Medulla oblongata (tissue), 1 donor: ENCODE measurements around the gene SPDYE4.

Source experiments
- DNase-seq: peaks from one replicate; pipeline ENCODE4 v3.0.0-alpha.2; 2015; ENCODE audit errors: extremely low spot score

The SPDYE4 gene

DNA sequence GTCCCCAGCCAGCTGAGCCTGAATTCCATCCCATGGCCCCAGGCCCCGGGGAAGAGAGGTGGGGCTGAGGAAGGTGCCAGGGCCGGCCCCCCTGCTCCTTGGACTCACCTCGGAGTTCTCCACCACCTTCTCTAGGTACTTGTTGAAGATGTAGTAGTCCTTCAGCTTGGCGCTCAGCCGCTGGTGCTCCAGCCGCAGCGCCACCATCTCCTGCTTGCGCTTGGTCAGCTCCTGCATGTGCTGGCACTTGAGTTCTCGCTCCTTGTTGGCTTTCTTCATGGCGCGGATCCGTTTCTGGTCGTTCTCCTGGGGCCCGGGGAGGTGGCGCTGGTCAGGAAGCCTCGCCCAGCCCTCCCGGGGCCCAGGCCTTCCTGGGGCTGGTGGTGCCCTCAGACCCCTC is 17.0 kb downstream of the SPDYE4 start:
- no peak for DNase-seq

DNA sequence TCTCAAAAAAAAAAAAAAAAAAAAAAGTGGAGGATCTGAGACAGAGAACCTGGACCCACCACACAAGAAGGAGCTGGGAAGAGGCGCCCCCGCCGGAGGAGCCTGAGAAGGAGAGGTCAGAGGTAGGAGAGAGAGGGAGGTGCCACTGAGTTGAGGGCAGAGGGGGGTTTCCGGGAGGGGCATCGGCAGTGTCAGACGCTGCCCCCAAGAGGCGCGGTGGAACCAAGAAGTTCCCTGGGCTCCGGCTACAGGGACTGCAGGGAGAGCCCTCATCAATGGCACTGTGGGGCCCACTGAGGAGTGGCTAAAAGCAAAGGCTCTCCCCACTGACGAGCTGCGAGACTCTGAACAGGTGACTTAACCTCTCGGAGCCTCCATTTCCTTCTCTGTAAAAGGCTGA is 17.9 kb downstream of the SPDYE4 start:
- no peak for DNase-seq

DNA sequence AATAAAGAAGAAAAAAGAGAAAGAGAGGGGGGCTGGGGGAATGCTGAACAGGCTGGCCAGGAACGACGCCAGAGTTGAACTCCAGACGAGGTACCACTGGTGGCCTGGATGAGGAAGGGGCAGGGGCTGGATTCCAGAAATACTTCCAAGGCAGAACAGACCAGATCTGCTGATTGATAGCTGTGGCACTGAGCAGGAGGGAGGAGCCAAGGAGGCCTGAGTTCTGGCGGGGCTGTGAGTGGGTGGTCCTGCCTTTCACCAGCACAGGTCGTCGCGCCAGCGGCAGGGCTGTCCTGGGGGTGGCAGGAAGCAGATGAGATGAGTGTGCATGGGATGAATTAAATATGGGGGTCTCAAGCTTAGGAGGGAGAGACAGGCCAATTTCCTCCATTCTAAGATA is 19.2 kb downstream of the SPDYE4 start:
- no peak for DNase-seq

DNA sequence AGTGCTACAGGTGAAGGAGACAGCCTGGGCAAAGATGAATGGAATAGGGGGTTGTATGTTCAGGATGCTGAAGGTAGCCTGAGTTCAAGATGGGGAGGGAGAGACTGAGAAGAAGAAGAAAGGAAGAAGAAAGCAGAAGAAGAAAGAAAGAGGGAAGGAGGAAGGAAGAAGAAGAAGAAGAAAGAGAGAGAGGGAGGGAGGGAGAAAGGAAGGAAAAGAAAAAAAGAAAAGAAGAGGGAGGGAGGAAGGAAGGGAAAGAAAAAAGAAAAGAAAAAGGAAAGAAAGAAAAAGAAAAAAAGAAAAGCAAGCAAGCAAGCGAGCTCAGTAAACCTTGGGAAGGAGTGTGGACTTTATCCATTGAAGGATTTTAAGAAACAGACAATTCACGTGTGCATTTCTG is 21.6 kb downstream of the SPDYE4 start:
- DNase-seq: no peak

DNA sequence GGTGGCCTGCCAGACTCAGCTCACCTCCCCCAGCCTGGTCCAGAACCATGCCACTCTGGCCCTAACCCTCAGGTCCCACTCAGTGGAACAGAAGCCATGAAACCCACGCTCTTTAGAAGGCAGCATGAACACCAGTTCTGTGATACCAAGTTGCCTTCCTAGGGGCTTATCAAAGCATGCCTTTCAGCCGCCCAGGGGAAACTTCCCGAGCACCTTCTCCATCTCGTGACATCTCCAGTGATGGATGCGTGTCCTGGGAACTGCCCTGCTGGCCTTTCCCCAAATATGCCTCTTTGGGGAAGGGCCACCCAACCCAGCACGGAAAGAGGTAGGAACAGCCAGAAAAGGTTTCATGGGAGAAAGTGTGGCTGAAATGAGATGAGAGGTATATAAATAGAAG is 22.0 kb downstream of the SPDYE4 start:
- no peak for DNase-seq

DNA sequence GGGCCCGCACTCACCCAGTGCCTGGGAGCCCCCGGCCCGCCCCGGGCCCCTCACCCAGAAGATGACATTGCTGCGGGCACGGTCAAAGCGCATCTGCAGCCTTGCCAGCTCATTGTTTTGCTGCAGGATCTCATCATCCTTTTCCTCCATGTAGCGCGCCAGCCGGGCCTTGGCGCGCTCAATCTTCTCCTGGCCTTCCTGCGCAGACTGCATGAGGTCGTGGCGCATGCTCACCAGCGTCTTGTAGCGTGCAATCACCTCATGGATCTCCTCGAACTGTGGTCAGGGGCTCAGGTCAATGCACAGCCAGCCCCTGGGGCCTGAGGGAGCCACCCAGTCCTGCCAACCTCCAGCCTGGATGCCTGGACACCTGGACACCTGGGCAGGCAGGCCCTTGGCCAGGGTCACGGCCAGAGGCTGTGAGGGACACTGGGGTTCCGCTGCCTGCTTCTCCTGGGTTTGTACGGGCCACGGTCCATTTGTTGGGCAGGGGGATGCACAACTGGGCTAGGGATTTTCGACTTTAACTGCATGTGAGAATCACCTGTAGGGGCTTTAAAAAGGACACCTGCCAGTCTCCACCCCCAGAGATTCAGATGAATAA is 22.9 kb downstream of the SPDYE4 start:
- no peak for DNase-seq

DNA sequence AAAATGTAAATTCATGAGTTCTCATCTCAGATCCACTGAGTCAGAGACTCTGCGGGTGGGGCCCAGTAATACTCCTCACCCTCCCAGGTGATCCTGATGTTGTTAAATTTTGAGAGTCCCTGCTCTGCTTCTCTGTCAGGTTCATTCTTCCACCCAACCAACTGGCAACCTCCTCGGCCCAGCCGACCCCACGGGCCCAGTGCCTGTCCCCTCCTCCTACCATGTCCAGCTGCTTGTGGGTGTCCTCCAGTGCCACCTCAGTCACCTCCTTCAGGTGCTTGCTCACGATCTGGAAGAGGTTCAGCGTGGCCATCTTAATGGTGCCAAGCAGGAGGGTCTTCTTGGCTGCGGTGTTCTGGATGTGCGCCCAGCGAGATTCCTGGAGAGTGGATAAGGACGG is 23.5 kb downstream of the SPDYE4 start:
- DNase-seq: no peak

DNA sequence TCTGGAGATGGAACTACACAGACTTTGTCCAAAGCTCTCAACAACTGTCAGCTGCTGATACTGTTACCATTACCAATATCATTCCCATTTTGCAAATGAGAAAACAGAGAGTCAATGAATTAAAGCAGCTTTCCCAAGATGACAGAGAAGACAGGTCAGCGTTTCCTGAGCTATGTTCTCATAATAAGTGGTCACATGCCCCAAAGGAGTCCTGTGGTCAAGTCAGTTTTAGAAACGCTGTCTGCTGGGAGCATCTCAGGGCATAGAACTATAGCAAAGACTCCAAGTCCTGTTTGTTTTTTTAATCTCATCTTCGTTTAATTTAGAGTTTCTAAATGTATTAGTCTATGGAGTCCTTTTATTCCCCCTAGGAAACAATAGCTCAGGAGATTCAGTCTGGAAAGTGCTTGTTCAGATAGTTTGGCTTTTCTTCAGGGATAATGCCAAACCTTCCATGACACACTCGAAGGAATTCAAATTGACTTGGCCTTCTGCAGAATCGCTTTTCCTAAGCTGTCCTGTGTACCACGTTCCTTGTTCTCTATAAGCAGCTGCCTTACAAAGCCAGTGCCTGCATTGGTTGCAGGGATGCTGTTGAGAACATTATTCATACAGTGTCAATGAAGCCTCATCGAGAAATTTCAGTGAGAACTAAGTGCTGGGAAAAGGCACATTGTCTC is 25.8 kb downstream of the SPDYE4 start:
- DNase-seq: no peak

DNA sequence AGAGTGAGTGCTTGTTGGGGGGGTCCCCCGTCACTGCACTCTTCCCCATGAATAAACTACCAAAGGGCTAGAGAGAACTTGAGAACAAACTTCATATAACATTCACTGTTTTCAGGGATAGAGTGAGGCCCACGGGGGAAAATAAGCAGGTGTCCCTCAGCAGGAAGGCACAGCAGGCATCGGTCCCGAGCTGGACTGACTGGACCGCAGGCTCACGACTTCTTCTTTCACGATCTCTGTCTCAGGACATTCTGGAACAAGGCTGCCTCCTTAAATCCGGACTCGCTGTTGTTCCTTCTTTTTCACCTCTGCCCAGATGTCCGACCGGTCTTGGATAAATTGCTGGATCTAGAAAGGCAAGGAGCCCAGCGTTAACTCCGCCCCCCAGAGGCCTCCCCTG is 28.5 kb downstream of the SPDYE4 start:
- DNase-seq: no peak

DNA sequence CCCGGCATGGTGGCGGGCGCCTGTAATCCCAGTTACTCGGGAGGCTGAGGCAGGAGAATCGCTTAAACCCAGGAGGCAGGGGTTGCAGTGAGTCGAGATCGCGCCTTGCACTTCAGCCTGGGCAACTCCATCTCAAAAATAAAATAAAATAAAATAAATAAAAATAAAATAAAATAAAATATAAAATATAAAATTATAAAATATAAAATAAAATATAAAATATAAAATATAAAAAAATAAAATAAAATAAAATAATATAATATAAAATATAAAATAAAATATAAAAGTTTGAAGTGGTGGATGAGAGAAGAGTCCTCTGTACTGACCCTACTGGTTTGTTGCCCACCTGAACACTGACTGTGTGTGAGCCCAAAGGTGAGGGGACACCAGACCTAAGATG is 28.9 kb downstream of the SPDYE4 start:
- DNase-seq: no peak

DNA sequence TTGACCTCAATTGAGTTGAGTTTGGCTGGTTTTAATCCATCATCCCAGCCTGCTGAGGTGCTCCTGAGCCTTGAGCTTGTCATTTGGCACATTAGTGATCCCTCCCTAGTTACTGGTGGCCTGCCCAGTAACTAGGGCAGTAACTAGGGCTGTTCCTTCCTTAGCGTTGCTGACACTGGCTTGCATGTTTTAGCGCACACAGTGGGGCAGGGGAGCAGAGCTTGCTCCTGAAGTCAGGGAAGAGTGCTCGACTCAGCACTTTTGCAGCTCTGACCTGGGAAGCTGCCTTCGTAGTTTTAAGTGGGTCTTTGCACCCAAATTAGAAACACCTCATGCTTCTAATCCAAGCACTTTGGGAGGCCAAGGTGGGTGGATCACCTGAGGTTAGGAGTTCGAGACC is 29.4 kb downstream of the SPDYE4 start:
- no peak for DNase-seq

DNA sequence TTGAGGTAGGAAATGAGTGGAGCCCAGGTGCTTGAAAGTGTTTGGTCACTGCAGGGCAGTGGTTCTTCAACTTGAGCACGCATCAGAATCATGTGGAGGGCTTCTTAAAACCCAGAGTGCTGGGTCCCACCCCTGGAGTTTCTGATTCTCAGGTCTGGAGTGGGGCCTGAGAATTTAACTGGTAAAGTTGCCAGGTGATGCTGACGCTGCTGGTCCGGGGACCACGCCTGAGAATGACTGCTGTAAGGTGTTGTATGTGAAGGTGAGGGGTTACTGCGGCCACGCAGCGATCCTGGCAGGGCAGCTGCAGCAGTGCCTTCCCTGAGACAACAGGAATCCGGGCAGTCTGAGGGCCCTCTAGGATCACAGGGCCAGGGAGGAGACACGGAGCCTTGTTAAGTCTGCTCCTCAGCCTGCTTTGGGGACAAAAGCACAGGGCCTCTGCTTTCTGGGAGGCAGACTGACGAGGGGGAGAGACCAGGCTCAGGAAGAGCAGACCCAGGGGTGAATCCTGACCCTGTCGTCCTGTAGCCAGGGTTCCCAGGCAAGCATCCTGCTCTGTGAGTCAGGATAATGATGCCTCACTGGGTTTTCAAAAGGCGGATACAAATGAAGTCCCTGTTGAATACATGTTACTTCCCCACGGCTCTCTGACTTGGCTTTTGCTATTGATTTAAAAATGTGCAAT is 30.0 kb downstream of the SPDYE4 start:
- DNase-seq: no peak

DNA sequence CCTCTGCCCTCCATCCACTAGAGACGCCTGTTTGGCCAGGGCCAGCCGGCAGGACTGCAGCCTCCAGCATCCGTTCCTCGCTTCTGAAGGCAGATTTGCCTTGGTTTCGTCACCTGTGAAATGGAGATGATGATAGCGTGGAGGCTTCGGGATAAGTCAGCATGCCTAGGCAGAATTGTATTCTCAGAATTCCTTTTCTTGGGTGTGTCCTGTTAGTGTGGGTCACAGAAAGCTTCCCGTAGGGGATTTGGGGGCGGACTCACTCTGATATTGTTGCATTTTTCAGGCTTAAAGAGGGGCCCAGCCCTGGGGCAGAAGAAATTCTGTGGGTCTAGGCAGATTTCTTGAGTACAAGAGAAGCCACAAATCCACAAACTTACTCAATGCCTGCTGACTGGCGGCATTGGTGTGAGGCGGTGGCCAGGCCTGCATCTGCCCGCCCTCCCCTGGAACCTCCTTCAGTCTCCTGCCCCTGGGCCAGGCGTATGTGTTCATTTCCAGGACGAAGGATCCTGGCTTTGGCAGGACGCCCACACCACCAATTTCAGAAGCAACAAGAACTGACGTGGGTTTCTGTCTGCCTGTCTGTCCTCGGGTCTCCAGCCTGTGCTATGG is 31.3 kb downstream of the SPDYE4 start:
- DNase-seq: no peak

DNA sequence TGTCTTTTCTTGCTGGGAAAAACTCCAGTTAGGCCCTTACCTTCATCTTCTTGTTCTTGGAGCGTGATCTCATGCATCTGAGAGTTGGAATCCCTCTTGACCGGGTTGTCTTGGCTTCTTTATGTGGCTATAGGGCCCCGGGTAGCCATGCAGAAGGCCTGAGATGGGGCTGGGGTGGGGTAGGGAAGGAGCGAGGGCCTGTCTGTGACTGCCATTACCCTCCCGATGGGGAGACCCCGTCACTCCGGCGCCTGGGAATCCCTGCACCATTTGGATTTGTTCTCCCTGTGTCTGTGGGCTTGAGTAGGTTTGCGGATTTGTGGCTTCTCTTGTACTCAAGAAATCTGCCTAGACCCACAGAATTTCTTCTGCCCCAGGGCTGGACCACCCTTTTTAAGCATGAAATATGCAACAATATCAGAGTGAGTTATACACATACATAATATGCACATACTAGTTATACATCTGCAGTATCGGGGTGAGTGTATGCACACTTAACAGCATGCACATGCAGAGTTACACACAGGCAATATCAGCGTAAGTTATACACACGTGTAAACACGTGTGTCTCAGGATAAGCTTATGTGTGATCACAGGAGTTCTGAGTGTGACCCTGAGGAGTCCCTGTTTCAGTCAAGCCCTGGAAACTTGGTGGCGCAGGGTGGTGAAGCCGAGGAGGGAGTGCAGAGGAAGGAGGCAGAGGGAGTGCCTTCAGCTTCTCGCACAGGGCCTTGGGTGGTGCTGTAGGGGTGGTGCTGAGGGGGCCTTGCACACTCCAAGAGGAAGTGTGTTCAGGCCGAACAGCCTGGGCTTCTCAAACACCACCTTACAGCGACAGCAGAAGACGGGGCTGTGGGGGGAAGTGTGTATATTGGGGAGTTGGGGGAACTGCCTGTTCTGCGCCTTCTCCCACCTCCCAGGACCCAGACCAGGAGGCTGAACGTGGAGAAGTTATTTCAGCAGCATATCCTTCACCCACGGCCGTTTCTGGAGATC is 32.2 kb downstream of the SPDYE4 start:
- peak; percentile 9 for DNase-seq

DNA sequence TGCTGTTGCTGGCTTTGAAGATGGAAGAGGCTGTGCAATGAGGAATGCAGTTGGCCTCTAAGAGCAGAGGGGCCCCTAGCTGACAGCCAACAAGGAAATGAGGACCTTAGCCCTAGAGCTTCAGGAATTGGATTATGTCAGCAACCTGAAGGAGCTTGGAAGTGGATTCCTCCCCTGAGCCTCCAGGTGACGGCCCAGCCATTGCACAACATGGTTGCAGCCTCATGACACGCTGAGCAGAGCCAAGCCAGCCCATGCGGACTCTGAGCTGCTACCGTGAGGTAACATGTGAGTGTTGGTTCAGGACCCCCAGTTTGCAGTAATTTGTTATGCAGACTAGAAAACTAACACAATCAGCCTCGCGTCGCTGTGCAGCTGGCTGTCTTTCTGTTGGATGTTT is 33.9 kb downstream of the SPDYE4 start:
- DNase-seq: no peak

DNA sequence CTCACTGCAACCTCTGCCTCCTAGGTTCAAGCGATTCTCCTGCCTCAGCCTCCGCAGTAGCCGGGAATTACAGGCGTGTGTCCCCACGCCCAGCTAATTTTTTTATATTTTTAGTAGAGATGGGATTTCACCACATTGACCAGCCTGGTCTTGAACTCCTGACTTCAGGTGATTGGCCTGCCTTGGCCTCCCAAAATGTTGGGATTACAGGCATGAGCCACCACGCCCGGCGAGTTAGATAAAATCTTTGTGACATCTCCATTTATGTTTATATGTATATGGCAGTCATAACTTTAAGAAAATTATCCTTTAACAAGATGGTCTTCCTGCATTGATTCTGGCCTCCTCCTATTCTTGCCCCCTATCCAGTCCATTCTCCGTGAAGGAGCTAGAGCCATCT is 37.8 kb downstream of the SPDYE4 start:
- no peak for DNase-seq

DNA sequence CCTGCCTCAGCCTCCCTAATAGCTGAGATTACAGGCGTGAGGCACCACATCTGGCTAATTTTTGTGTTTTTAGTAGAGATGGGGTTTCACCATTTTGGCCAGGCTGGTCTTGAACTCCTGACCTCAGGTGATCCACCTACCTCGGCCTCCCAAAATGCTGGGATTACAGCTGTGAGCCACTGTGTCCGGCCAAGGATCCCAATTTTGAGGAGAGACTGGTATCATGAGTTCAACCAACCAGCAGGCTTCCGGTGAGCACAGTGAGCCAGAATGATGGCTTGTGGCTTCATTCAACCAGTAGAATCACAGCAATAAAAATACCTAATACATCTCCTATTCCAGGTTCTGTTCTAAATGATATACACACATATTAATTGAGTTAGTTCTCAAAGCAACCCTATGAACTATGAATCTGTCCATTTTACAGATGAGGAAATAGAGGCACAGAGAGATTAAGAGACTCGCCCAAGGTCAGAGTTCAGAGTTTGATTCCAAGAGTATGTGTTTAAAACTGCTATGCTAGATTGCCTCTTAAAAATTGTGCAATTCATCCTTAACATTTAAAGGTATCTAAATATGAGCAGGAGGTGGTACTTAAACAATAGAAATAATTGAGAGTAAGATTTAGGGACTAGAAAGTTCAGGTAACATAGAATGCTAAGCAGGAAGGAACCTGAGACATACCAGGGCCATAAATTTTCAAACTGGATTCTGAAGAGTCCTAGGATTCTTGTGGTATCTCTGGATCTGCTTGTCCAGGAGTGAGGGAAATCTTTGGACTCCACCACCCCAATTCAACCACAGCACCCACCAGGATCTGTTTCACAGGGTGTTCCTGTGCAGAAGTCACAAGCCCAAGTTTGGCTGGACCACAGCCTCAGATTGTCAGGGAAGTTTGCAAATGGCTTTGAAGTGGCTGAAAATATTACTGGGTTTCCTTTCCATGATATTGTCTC is 38.8 kb downstream of the SPDYE4 start:
- DNase-seq: no peak

DNA sequence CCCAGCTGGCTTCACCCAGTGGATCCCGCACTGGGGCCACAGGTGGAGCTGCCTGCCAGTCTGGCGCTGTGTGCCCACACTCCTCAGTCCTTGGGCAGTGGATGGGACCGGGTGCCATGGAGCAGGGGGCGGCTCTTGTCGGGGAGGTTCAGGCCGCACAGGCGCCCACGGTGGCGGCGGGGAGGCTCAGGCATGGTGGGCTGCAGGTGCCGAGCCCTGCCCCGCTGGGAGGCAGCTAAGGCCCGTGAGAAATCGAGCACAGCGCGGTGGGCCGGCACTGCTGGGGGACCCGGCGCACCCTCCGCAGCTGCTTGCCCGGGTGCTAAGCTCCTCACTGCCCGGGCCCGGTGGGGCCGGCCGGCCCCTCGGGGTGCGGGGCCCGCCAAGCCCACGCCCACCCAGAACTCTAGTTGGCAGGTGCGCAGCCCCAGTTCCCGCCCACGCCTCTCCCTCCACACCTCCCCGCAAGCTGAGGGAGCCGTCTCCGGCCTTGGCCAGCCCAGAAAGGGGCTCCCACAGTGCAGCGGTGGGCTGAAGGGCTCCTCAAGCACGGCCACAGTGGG is 40.3 kb downstream of the SPDYE4 start:
- DNase-seq: no peak

DNA sequence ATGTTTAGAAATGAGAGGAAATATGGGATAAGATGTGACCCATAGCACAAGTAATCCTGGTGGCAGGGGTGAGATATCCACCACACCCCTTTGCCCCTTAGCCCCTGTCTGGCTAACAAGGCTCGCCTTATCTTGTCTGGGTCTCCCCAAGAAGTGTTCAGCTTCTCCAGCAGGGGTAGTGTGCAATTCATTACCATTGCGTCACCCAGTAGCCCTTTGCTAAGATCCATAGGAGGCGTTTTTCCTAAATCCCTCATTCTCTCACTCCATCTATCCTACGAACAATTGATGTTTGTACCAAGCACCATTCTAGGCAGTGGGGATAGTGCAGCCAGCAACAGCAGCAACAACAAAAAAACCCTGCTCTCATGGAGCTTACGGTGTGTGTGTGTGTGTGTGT is 44.5 kb downstream of the SPDYE4 start:
- no peak for DNase-seq

DNA sequence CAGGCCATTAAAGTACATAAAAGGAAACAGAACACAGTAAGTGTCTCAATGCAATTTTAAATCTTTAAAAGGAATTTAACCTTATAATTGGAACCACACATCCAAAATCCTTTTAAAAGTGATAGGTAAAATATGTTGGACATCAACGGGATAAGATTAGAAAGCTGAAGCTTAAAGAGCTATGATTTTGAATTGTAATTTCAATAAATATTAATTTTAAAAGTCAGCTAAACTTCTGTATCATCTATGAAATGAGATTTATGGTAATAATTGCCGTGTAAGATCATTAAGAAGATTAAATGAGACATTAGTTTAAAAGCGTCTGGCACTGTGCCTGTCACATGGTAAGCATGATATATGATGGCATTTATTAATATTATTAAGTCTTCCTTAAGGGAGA is 45.0 kb downstream of the SPDYE4 start:
- no peak for DNase-seq
